Gastrocnemius medialis (tissue), 4 donors: ENCODE data around the gene PARD3. TPM values are rescaled to one million over a fixed set of nuclear protein-coding genes. Genes with fewer than 3 reads are reported as not detected.
"Not testable (repeated sequence)": the region's sequence is repeated elsewhere in the genome, so short reads cannot be mapped to it uniquely, and the experiment has no call there.

Source experiments
- ATAC-seq, 2 donors: fragments of 150-250 bp; one replicate each; pipeline ENCODE4 v1.9.1; 2016
- DNase-seq, 2 donors: peaks; one replicate each; pipeline ENCODE4 v3.0.0-alpha.2; 2019
- H3K27ac ChIP-seq, 4 donors: fragments of 200-600 bp; sonication (generic); 1 replicate in 1 of 4; 2 replicates in 3 of 4; pipeline ENCODE4 v1.5.1; 2016 to 2018; ENCODE audit warnings: mild to moderate bottlenecking in 2 of 4, moderate library complexity in 1 of 4
- H3K27me3 ChIP-seq, 3 donors: fragments of 200-600 bp; sonication (generic) in 2 of 3; 1 replicate in 1 of 3; 2 replicates in 2 of 3; pipeline versions ENCODE4 v1.5.1 to v1.6.0; 2016 to 2019; ENCODE audit warnings: mild to moderate bottlenecking in 1 of 3, moderate library complexity in 1 of 3
- H3K36me3 ChIP-seq, 2 donors: fragments of 200-600 bp; sonication (generic) in 1 of 2; one replicate each; pipeline ENCODE4 v1.5.1; 2017 to 2018
- H3K4me1 ChIP-seq, 2 donors: fragments of 200-600 bp; sonication (generic) in 1 of 2; one replicate each; pipeline ENCODE4 v1.5.1; 2016 to 2017; ENCODE audit warnings: mild to moderate bottlenecking in 2 of 2
- H3K4me3 ChIP-seq, 4 donors: fragments of 200-600 bp; sonication (generic) in 3 of 4; 1 replicate in 1 of 4; 2 replicates in 3 of 4; pipeline ENCODE4 v1.5.1; 2016 to 2019; ENCODE audit warnings: mild to moderate bottlenecking in 2 of 4
- H3K9me3 ChIP-seq, 3 donors: fragments of 200-600 bp; sonication (generic) in 2 of 3; 1 replicate in 1 of 3; 2 replicates in 2 of 3; pipeline ENCODE4 v1.5.1; 2016 to 2019
- POLR2A ChIP-seq, 2 donors: fragments of 450-650 bp; IDR thresholded peaks; one replicate each; pipeline ENCODE4 v1.6.1; 2017; ENCODE audit warnings: antibody characterized with exemption in 2 of 2, mild to moderate bottlenecking in 2 of 2, moderate library complexity in 2 of 2
- in situ Hi-C, 4 donors: fragments of 200-750 bp; cut with MboI; loops; one replicate each; pipeline versions ENCODE4 v1.15.0 to v1.8.0; 2017; ENCODE audit warnings: low sequenced_read_pairs in 4 of 4
- intact Hi-C: fragments of 100-400 bp; cut with DNase I; formaldehyde crosslinking; loops from one replicate; pipeline ENCODE4 v1.15.1; 2023; ENCODE audit warnings: low total_unique reads
- total RNA-seq, 4 donors: library from RNA; depleted of rRNA; stranded (reverse); fragments of >200 nt; gene quantifications; one replicate each; pipeline versions ENCODE4 v1.1.0 to v1.2.3, GENCODE V29; 2016
- TF ChIP-seq, protein P1 (sequence below), 5 experiments: fragments of 450-650 bp in 3 of 5; fragments of 200-600 bp in 2 of 5; sonication (generic) in 2 of 5; IDR thresholded peaks in 4 of 5; conservative IDR thresholded peaks in 1 of 5; 1 replicate in 4 of 5; 2 replicates in 1 of 5; pipeline ENCODE4 v1.5.1; 2016 to 2019; ENCODE audit warnings: antibody characterized with exemption in 5 of 5, mild to moderate bottlenecking in 3 of 5, moderate library complexity in 3 of 5

Gene PARD3
- total RNA-seq, 4 donors from 2014 or later: 64.6 to 75.8 (median 68.3) TPM

- Histone ChIP-seq H3K4me3 (no peak overlapping the region), H3K9me3 (no peaks in the 10 kb centered on the region), H3K4me1 (peaks cover 55 to 61% of the 10 kb centered on the region in 2 donors), H3K36me3 (no peaks in the 10 kb centered on the region), H3K27ac (peak overlapping the region; percentile 1 to 49 (median 29)), H3K27me3 (no peaks in the 10 kb centered on the region)
- intact Hi-C loops (no loop called here), in situ Hi-C loops (no loop called here)
- DNase-seq: peak in 1 of 2 donors; percentile 30
- ATAC-seq: peak; percentile 73 to 84
- TF ChIP-seq, protein P1, sequence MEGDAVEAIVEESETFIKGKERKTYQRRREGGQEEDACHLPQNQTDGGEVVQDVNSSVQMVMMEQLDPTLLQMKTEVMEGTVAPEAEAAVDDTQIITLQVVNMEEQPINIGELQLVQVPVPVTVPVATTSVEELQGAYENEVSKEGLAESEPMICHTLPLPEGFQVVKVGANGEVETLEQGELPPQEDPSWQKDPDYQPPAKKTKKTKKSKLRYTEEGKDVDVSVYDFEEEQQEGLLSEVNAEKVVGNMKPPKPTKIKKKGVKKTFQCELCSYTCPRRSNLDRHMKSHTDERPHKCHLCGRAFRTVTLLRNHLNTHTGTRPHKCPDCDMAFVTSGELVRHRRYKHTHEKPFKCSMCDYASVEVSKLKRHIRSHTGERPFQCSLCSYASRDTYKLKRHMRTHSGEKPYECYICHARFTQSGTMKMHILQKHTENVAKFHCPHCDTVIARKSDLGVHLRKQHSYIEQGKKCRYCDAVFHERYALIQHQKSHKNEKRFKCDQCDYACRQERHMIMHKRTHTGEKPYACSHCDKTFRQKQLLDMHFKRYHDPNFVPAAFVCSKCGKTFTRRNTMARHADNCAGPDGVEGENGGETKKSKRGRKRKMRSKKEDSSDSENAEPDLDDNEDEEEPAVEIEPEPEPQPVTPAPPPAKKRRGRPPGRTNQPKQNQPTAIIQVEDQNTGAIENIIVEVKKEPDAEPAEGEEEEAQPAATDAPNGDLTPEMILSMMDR (IDR thresholded peaks at IDR 0.05 in 4 of 5, conservative IDR thresholded peaks at IDR 0.05 in 1 of 5): no peak
- TF ChIP-seq POLR2A (IDR thresholded peaks at IDR 0.05): no peak
Measured at GRCh38 chr10:34710391-34710751, 104.7 kb downstream of the PARD3 start.

DNA sequence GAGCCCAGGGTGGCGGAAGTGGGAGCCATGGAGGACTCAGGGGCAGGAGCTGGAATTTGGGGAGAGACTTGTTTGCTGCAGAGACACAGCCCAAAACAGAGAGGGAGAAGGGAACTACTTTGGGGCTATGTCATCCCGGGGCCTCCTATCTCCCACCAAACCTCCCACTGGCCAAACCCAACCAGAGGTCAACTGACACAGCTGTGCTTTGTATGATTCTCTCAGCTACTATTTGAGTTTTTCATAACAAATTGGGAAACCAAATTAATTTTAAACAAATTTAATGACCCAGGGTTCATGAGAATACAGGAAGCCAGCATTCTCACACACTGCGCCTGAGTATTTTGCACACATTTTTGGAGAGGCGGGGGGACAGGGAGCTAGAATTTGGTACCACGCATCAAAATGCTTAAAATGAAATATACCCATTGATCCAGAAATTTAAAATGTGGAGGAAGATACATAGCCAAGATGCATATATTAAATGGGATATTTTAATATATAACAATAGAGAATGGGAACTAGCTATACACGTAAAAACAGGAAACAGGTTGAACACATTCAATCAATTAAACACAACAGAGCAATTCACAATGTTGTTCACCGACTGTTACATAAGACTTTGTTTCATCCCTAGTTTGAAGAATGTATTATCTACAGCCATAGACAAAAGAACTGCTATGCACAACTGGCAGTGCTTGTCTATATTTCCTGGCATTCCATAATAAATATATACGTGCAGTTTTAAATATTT lies 105.3 kb downstream of the PARD3 start:
- Histone ChIP-seq H3K27ac (peak overlapping the region in 2 of 4 donors; percentile 3 to 29), H3K4me3 (no peak overlapping the region), H3K9me3 (no peaks in the 10 kb centered on the region), H3K36me3 (no peaks in the 10 kb centered on the region), H3K27me3 (no peaks in the 10 kb centered on the region), H3K4me1 (peaks cover 60 to 67% of the 10 kb centered on the region in 2 donors)
- intact Hi-C loops (no loop called here), in situ Hi-C loops (no loop called here)
- no peak for TF ChIP-seq POLR2A (IDR thresholded peaks at IDR 0.05)
- TF ChIP-seq, protein P1 (IDR thresholded peaks at IDR 0.05 in 4 of 5, conservative IDR thresholded peaks at IDR 0.05 in 1 of 5): no peak
- DNase-seq: no peak
- no peak for ATAC-seq

DNA sequence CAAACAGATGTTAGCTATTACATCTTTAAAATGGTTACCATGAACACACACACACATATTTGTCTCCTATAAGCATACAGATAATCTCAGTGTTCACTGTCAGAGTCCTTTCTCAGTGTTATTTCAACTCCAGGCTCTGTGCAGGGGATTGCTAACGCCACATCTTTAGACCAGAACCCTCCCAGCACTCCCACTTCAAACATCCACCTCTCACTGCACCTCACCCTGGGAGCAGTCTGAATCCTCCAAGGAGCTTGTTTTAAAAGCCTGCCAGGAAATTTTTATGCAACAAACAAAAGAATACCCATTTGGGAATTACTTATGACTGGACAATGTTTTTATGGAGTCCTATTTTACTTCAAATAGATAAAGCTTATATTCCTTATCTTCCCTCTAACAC lies 107.4 kb downstream of the PARD3 start:
- intact Hi-C loops: no loop called here
- Histone ChIP-seq H3K27me3 (no peaks in the 10 kb centered on the region), H3K9me3 (no peaks in the 10 kb centered on the region), H3K36me3 (no peaks in the 10 kb centered on the region), H3K27ac (peak overlapping the region in 2 of 4 donors; percentile 6 to 18), H3K4me1 (peaks cover 65 to 66% of the 10 kb centered on the region in 2 donors), H3K4me3 (no peak overlapping the region)
- DNase-seq (no peak), ATAC-seq (no peak)
- TF ChIP-seq, protein P1 (IDR thresholded peaks at IDR 0.05 in 4 of 5, conservative IDR thresholded peaks at IDR 0.05 in 1 of 5): no peak
- no peak for TF ChIP-seq POLR2A (IDR thresholded peaks at IDR 0.05)
- in situ Hi-C loops: no loop called here

GRCh38 chr10:34706992-34707391 lies 108.1 kb downstream of the PARD3 start:
- H3K27ac ChIP-seq, in situ Hi-C loops, H3K9me3 ChIP-seq, intact Hi-C loops, H3K36me3 ChIP-seq, H3K27me3 ChIP-seq, H3K4me3 ChIP-seq, DNase-seq, ATAC-seq: not testable (repeated sequence)
- H3K4me1 ChIP-seq: peaks cover 63% of the 10 kb centered on the region in 2 donors

DNA sequence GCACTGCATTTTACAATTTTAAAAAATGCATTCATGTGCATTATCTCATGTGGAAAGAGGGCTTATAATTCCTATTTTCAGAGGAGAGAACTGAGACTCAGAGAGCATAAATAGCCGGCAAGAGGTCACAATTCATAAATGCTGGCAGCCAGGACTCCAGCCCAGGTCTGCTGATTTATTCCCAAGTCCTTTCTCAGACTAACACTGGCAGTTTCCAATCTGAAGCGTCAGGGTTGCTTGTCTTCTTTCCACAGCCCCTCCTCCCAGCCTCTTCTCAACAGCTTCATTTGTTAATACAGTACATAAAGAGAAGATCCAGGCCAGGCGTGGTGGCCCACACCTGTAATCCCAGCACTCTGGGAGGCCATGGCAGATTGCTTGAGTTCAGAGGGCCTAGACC lies 108.9 kb downstream of the PARD3 start:
- TF ChIP-seq, protein P1 (IDR thresholded peaks at IDR 0.05 in 4 of 5, conservative IDR thresholded peaks at IDR 0.05 in 1 of 5): no peak
- no peak for TF ChIP-seq POLR2A (IDR thresholded peaks at IDR 0.05)
- Histone ChIP-seq H3K36me3 (no peaks in the 10 kb centered on the region), H3K4me3 (no peak overlapping the region), H3K4me1 (peaks cover 55% of the 10 kb centered on the region in 2 donors), H3K27ac (peak overlapping the region in 3 of 4 donors; percentile 4 to 64 (median 41)), H3K27me3 (no peaks in the 10 kb centered on the region), H3K9me3 (no peaks in the 10 kb centered on the region)
- ATAC-seq: no peak
- no peak for DNase-seq
- intact Hi-C loops: no loop called here
- in situ Hi-C loops: no loop called here
